Measurements from ENCODE around the gene RALGAPA2. TPM values are rescaled to one million over a fixed set of nuclear protein-coding genes. Genes with fewer than 3 reads are reported as not detected.

RALGAPA2 gene
- total and polyA plus RNA-seq, 2 experiments from 2014 or later: 13.1 to 43.4 TPM

- TF ChIP-seq, protein P1, sequence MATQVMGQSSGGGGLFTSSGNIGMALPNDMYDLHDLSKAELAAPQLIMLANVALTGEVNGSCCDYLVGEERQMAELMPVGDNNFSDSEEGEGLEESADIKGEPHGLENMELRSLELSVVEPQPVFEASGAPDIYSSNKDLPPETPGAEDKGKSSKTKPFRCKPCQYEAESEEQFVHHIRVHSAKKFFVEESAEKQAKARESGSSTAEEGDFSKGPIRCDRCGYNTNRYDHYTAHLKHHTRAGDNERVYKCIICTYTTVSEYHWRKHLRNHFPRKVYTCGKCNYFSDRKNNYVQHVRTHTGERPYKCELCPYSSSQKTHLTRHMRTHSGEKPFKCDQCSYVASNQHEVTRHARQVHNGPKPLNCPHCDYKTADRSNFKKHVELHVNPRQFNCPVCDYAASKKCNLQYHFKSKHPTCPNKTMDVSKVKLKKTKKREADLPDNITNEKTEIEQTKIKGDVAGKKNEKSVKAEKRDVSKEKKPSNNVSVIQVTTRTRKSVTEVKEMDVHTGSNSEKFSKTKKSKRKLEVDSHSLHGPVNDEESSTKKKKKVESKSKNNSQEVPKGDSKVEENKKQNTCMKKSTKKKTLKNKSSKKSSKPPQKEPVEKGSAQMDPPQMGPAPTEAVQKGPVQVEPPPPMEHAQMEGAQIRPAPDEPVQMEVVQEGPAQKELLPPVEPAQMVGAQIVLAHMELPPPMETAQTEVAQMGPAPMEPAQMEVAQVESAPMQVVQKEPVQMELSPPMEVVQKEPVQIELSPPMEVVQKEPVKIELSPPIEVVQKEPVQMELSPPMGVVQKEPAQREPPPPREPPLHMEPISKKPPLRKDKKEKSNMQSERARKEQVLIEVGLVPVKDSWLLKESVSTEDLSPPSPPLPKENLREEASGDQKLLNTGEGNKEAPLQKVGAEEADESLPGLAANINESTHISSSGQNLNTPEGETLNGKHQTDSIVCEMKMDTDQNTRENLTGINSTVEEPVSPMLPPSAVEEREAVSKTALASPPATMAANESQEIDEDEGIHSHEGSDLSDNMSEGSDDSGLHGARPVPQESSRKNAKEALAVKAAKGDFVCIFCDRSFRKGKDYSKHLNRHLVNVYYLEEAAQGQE (IDR thresholded peaks at IDR 0.05; ENCODE audit: unreplicated experiment): no peak
- TF ChIP-seq CTCF (conservative IDR thresholded peaks at IDR 0.05; ENCODE audit: low read depth in 2 of 2): no peak
- TF ChIP-seq EZH2phosphoT487 (IDR thresholded peaks at IDR 0.05; ENCODE audit: unreplicated experiment): no peak
- TF ChIP-seq POLR2AphosphoS5 (IDR thresholded peaks at IDR 0.05; ENCODE audit: low read depth): no peak
- TF ChIP-seq CREB1 (CRISPR knock-in tag; IDR thresholded peaks at IDR 0.05; ENCODE audit: low read depth): no peak
- TF ChIP-seq ETS1 (IDR thresholded peaks at IDR 0.05): no peak
- no peak for TF ChIP-seq ZNF331 (CRISPR knock-in tag; IDR thresholded peaks at IDR 0.05; ENCODE audit: low read depth)
- no peak for TF ChIP-seq EZH2 (IDR thresholded peaks at IDR 0.05; ENCODE audit: low read depth, unreplicated experiment)
Measured at GRCh38 chr20:20490673-20491072, 221.8 kb downstream of the RALGAPA2 start (continued).

GRCh38 chr20:20489648-20490341, 222.6 kb downstream of the RALGAPA2 start:
- H3K4me1 ChIP-seq (ENCODE audit: insufficient read depth): peaks cover 46% of the 10 kb centered on the region
- TF ChIP-seq EZH2 (IDR thresholded peaks at IDR 0.05; ENCODE audit: low read depth, unreplicated experiment) (no peak), POLR2AphosphoS5 (IDR thresholded peaks at IDR 0.05; ENCODE audit: low read depth) (no peak), NANOG (IDR thresholded peaks at IDR 0.05; ENCODE audit: borderline replicate concordance) (no peak), ETS1 (IDR thresholded peaks at IDR 0.05) (no peak), ZNF114 (CRISPR knock-in tag; IDR thresholded peaks at IDR 0.05) (no peak), CREB1 (CRISPR knock-in tag; IDR thresholded peaks at IDR 0.05; ENCODE audit: low read depth) (no peak)
- TF ChIP-seq, protein P1 (IDR thresholded peaks at IDR 0.05; ENCODE audit: unreplicated experiment): no peak

More at GRCh38 chr20:20489648-20490341, 222.6 kb downstream of the RALGAPA2 start:
- Histone ChIP-seq H3F3A (replicated peaks; ENCODE audit: low read depth) (no peaks in the 10 kb centered on the region), H3K79me2 (replicated peaks; ENCODE audit: insufficient read depth) (no peaks in the 10 kb centered on the region), H3K36me3 (ENCODE audit: insufficient read depth) (no peaks in the 10 kb centered on the region), H3K27me3 (ENCODE audit: insufficient read depth) (no peaks in the 10 kb centered on the region), H3K9me2 (ENCODE audit: insufficient read depth) (no peaks in the 10 kb centered on the region), H2AFZ (no peak overlapping the region), H3K27ac (ENCODE audit: low read depth) (no peak overlapping the region; the same call in 1 of the 2 replicates), H3K4me2 (no peak overlapping the region), H4K20me1 (replicated peaks; ENCODE audit: insufficient read depth) (no peaks in the 10 kb centered on the region), H3K4me3 (no peak overlapping the region)
- Mint-ChIP-seq H3K4me1 (peaks cover 48% of the 10 kb centered on the region), H3K27me3 (ENCODE audit: insufficient read depth, low read depth, poor library complexity) (peaks cover 2% of the 10 kb centered on the region), H3K9me3 (no peaks in the 10 kb centered on the region; the same call in 2 of the 3 replicates), H3K36me3 (ENCODE audit: low read depth) (peaks cover 4% of the 10 kb centered on the region; the same call in 1 of the 3 replicates), H3K4me3 (no peak overlapping the region), H3K27ac (no peak overlapping the region)
- ATAC-seq (peak; percentile 64), DNase-seq (ENCODE audit: low spot score) (peak; percentile 28)
